Measurements from ENCODE around the gene RETREG2. TPM values are rescaled to one million over a fixed set of nuclear protein-coding genes. Genes with fewer than 3 reads are reported as not detected.

Gene RETREG2
- total and polyA plus RNA-seq, 4 donors = 21.7 to 42.8 (median 37.7) TPM

- no peak for TF ChIP-seq CTCF (IDR thresholded peaks at IDR 0.05; ENCODE audit: low read depth, low read length, missing input control)
- TF ChIP-seq YY1 (IDR thresholded peaks at IDR 0.05) = no peak
Measured at GRCh38 chr2:219140722-219141121, 37.4 kb upstream of the RETREG2 start (continued).

GRCh38 chr2:219142329-219142728, 35.7 kb upstream of the RETREG2 start:
- H3K4me3 ChIP-seq (ENCODE audit: low read depth in 1 of 3, low read length in 3 of 3) = no peak overlapping the region
- H3K4me1 ChIP-seq (ENCODE audit: control insufficient read depth in 4 of 4, insufficient read depth in 4 of 4, low read length in 3 of 4) = no peaks in the 10 kb centered on the region
- H3K9me3 ChIP-seq (ENCODE audit: control insufficient read depth in 4 of 4, low read length in 3 of 4) = no peaks in the 10 kb centered on the region
- no peak overlapping the region for H3K27ac ChIP-seq (ENCODE audit: low read depth in 1 of 2, low read length in 2 of 2)
- TF ChIP-seq HNF4A (conservative IDR thresholded peaks at IDR 0.05) (no peak), EGR1 (IDR thresholded peaks at IDR 0.05; ENCODE audit: low read depth in 2 of 2) (no peak), FOXA1 (IDR thresholded peaks at IDR 0.05) (no peak), ZBTB33 (IDR thresholded peaks at IDR 0.05) (no peak), CTCF (IDR thresholded peaks at IDR 0.05; ENCODE audit: low read depth, low read length, missing input control) (no peak), JUND (IDR thresholded peaks at IDR 0.05) (no peak), MAX (IDR thresholded peaks at IDR 0.05) (no peak), SP1 (IDR thresholded peaks at IDR 0.05) (no peak), TAF1 (conservative IDR thresholded peaks at IDR 0.05) (no peak), ATF3 (IDR thresholded peaks at IDR 0.05) (no peak), HNF4G (IDR thresholded peaks at IDR 0.05) (no peak), REST (IDR thresholded peaks at IDR 0.05) (no peak), GABPA (IDR thresholded peaks at IDR 0.05 in 1 of 2, conservative IDR thresholded peaks at IDR 0.05 in 1 of 2) (no peak), RAD21 (IDR thresholded peaks at IDR 0.05) (no peak), RXRA (IDR thresholded peaks at IDR 0.05) (no peak), YY1 (IDR thresholded peaks at IDR 0.05) (no peak), NR2F2 (IDR thresholded peaks at IDR 0.05) (no peak), FOXA2 (IDR thresholded peaks at IDR 0.05) (no peak)
- H3K9ac ChIP-seq (ENCODE audit: low read depth in 1 of 2, low read length in 2 of 2) = no peak overlapping the region
- 94% methylated on average over 6 of the region's 6 CpGs for WGBS
- no peaks in the 10 kb centered on the region for H3K27me3 ChIP-seq (ENCODE audit: control insufficient read depth in 4 of 4, insufficient read depth in 4 of 4, low read length in 3 of 4)
- H3K36me3 ChIP-seq (ENCODE audit: control insufficient read depth in 4 of 4, insufficient read depth in 3 of 4, low read depth in 1 of 4, low read length in 3 of 4) = peaks cover 2 to 24% (median 11%) of the 10 kb centered on the region in 4 donors
- DNase-seq (ENCODE audit: low spot score) = no peak
